MCF 10A (cell line): ENCODE results near the gene LINGO4. TPM values are rescaled to one million over a fixed set of nuclear protein-coding genes. Genes with fewer than 3 reads are reported as not detected.

ENCODE experiments used
- Bru-seq: library from RNA; stranded (reverse); fragments of 400-500 nt; gene quantifications from one replicate; lab custom pipeline; 2021; lab: Mats Ljungman, UMichigan
- BruChase-seq, 2 experiments: library from RNA; stranded (reverse); fragments of 400-500 nt; gene quantifications; one replicate each; lab custom pipeline; 2021; lab: Mats Ljungman, UMichigan
- BruUV-seq: library from RNA; stranded (reverse); fragments of 400-500 nt; replicated peaks from 2 replicates; lab custom pipeline; 2021; lab: Mats Ljungman, UMichigan
- CTCF ChIA-PET: fragments of 300-600 bp; sonication (Branson Sonifier 250); formaldehyde crosslinking; extraction: SDS; loops from one replicate; lab custom pipeline; 2021; ENCODE audit warnings: antibody characterized with exemption, inconsistent platforms; lab: Yijun Ruan, JAX
- POLR2A ChIA-PET: fragments of 300-600, 350-650 bp; sonication (Branson Sonifier 250); formaldehyde crosslinking; extraction: SDS; loops from one replicate; lab custom pipeline; 2020; ENCODE audit warnings: antibody characterized with exemption, inconsistent platforms; lab: Yijun Ruan, JAX
- DNase-seq: peaks from one replicate; pipeline ENCODE4 v3.0.0-alpha.2; 2018; ENCODE audit not compliant: unreplicated experiment
- H3K27ac Mint-ChIP-seq: one replicate; pipeline ENCODE4 v1.8.0; 2022; ENCODE audit warnings: mild to moderate bottlenecking, low read depth, mixed read lengths; ENCODE audit not compliant: unreplicated experiment
- H3K27me3 Mint-ChIP-seq: one replicate; pipeline ENCODE4 v1.8.0; 2022; ENCODE audit warnings: mixed read lengths; ENCODE audit not compliant: insufficient read depth, unreplicated experiment
- H3K36me3 Mint-ChIP-seq: one replicate; pipeline ENCODE4 v1.8.0; 2022; ENCODE audit warnings: mild to moderate bottlenecking, moderate library complexity, mixed read lengths; ENCODE audit not compliant: insufficient read depth, unreplicated experiment
- H3K4me1 Mint-ChIP-seq: one replicate; pipeline ENCODE4 v1.8.0; 2022; ENCODE audit warnings: mixed read lengths; ENCODE audit not compliant: insufficient read depth, unreplicated experiment
- H3K4me3 Mint-ChIP-seq: one replicate; pipeline ENCODE4 v1.8.0; 2022; ENCODE audit warnings: mild to moderate bottlenecking, moderate library complexity, mixed read lengths; ENCODE audit not compliant: unreplicated experiment
- H3K9me3 Mint-ChIP-seq: one replicate; pipeline ENCODE4 v1.8.0; 2022; ENCODE audit warnings: mixed read lengths; ENCODE audit not compliant: unreplicated experiment
- CTCF ChIP-seq: fragments of 200-600 bp; IDR thresholded peaks from one replicate; pipeline ENCODE4 v1.8.0; 2022; ENCODE audit warnings: antibody characterized with exemption, mild to moderate bottlenecking; ENCODE audit not compliant: unreplicated experiment
- intact Hi-C: fragments of 100-400 bp; cut with micrococcal nuclease; formaldehyde crosslinking; loops from 2 replicates; pipeline ENCODE4 v1.14.1; 2022
- long read RNA-seq: library from polyadenylated mRNA; stranded (forward); transcript quantifications from one replicate; pipeline ENCODE4 v2.0.0, GENCODE V29; 2022
- total RNA-seq: library from RNA; stranded (reverse); gene quantifications from 2 replicates; pipeline ENCODE4 v1.2.3, GENCODE V29; 2022

LINGO4 gene
- total RNA-seq = 0.10 TPM in 1 of 2 replicates, not detected in the other
- Bru-seq, nascent RNA = not detected
- BruChase-seq, experiment 1, labeled RNA remaining after a 6-hour chase = percentile 15 among the genes with signal in this experiment
- percentile 10 among the genes with signal in this experiment for BruChase-seq, experiment 2, labeled RNA remaining after a 2-hour chase
- long read RNA-seq = 0 reads

- BruUV-seq = no TSS peak
- H3K4me1 Mint-ChIP-seq = no peaks in the 10 kb centered on the region
These were observed at the start of gene LINGO4 for GRCh38 chr1:151805066-151805820. Gene LINGO4 (minus strand): TSS chr1:151805419. CDS start chr1:151802704, 2,715 bp downstream.

GRCh38 chr1:151854658-151855057 is 49.4 kb upstream of the LINGO4 start:
- POLR2A ChIA-PET = interaction anchor here (1.3 to 1.4 kb wide), 2 partner anchors 11 to 23 kb away, joined by 3 to 4 read pairs; no protein-coding TSS in a partner anchor
- Mint-ChIP-seq H3K4me1 (peaks cover 22% of the 10 kb centered on the region), H3K36me3 (no peaks in the 10 kb centered on the region), H3K27ac (no peak overlapping the region), H3K27me3 (peaks cover 16% of the 10 kb centered on the region), H3K9me3 (no peaks in the 10 kb centered on the region), H3K4me3 (no peak overlapping the region)
- intact Hi-C loops = no loop called here
- CTCF ChIA-PET = interaction anchor here (0.6 to 0.7 kb wide), 2 partner anchors 12 to 694 kb away, joined by 3 read pairs; no protein-coding TSS in a partner anchor
- no TSS peak for BruUV-seq
- TF ChIP-seq CTCF = no peak
- no peak for DNase-seq

More at GRCh38 chr1:151805066-151805820, at the start of gene LINGO4:
- DNase-seq = no peak
- ChIA-PET POLR2A (interaction anchor here (1.1 kb wide), 1 partner anchor 15 kb away, joined by 4 read pairs; the partner anchor contains the start of gene TDRKH), CTCF (interaction anchor here (0.7 to 0.9 kb wide), 2 partner anchors 31 to 71 kb away, joined by 3 to 4 read pairs; no protein-coding TSS in a partner anchor)
- no peak within 1 kb of the TSS for H3K4me3 Mint-ChIP-seq
- no peaks in the 10 kb centered on the region for H3K9me3 Mint-ChIP-seq
- H3K36me3 Mint-ChIP-seq = no peaks in the 10 kb centered on the region
- intact Hi-C loops = no loop called here
- H3K27ac Mint-ChIP-seq = no peak within 1 kb of the TSS
- no peak for TF ChIP-seq CTCF
- peaks cover 68% of the 10 kb centered on the region for H3K27me3 Mint-ChIP-seq

- TF ChIP-seq CTCF = no peak
- Mint-ChIP-seq H3K9me3 (no peaks in the 10 kb centered on the region), H3K27ac (no peak within 1 kb of the TSS), H3K4me1 (peaks cover 18% of the 10 kb centered on the region), H3K4me3 (no peak within 1 kb of the TSS), H3K27me3 (peaks cover 16% of the 10 kb centered on the region), H3K36me3 (no peaks in the 10 kb centered on the region)
- BruUV-seq = no TSS peak
- intact Hi-C loops = no loop called here
- no peak for DNase-seq
- ChIA-PET POLR2A (interaction anchor here (0.7 to 1.4 kb wide), 8 partner anchors 13 to 56 kb away, joined by 3 to 9 read pairs (median 4); partner anchors contain the start of genes C2CD4D and THEM4), CTCF (interaction anchor here (0.7 to 1.5 kb wide), 8 partner anchors 9 to 512 kb away, joined by 3 to 9 read pairs (median 3); no protein-coding TSS in a partner anchor)
These were observed 48.3 kb upstream of the LINGO4 start, which contains the start of gene THEM5 for GRCh38 chr1:151853411-151853943. Gene THEM5 (minus strand): TSS chr1:151853712. CDS start chr1:151853565, 147 bp downstream.
